Nephron (organoid): Measurements from ENCODE around the gene DSG2.

Source experiments
- H3K27ac Mint-ChIP-seq, 3 experiments: 2 replicates each; pipeline ENCODE4 v1.8.0; 2020; ENCODE audit warnings: mixed read lengths in 3 of 3, mild to moderate bottlenecking in 2 of 3, moderate library complexity in 1 of 3
- H3K27me3 Mint-ChIP-seq: 2 replicates; pipeline ENCODE4 v1.8.0; 2021; ENCODE audit warnings: low read depth, mild to moderate bottlenecking, moderate library complexity, mixed read lengths
- H3K36me3 Mint-ChIP-seq: 2 replicates; pipeline ENCODE4 v1.8.0; 2020; ENCODE audit warnings: low read depth, mixed read lengths
- H3K4me1 Mint-ChIP-seq: 2 replicates; pipeline ENCODE4 v1.8.0; 2020; ENCODE audit warnings: mixed read lengths
- H3K4me3 Mint-ChIP-seq, 3 experiments: 2 replicates each; pipeline ENCODE4 v1.8.0; 2020; ENCODE audit warnings: mild to moderate bottlenecking in 3 of 3, mixed read lengths in 3 of 3, moderate library complexity in 2 of 3
- H3K9me3 Mint-ChIP-seq: 2 replicates; pipeline ENCODE4 v1.8.0; 2020; ENCODE audit warnings: mixed read lengths
- TF ChIP-seq, protein P1 (sequence below), 3 experiments: fragments of 200-600 bp; sonication (generic); IDR thresholded peaks; one replicate each; pipeline ENCODE4 v1.5.0; 2021; ENCODE audit warnings: antibody characterized with exemption in 3 of 3; ENCODE audit not compliant: unreplicated experiment in 3 of 3

DSG2 gene

DNA sequence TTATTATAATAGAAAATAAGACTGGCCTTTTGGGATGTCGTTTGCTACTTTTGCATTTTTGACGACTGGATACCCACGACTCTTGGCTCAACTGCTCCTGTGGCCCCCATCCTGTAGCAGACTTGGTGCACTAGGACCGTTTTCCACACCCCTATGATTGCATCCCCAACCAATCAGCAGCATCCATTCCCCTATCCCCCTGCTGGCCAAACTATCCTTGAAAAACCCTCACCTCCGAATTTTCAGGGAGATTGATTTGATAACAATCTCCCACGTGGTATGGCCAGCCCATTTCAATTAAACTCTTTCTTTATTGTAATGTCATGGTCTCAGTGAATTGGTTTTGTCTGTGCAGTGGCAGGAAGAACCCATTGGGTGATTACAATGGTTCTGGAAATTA, 55.8 kb downstream of the DSG2 start:
- no peaks in the 10 kb centered on the region for H3K27me3 Mint-ChIP-seq
- H3K9me3 Mint-ChIP-seq, result no peaks in the 10 kb centered on the region
- no peaks in the 10 kb centered on the region for H3K4me1 Mint-ChIP-seq
- H3K4me3 Mint-ChIP-seq, result no peak overlapping the region
- TF ChIP-seq, protein P1, sequence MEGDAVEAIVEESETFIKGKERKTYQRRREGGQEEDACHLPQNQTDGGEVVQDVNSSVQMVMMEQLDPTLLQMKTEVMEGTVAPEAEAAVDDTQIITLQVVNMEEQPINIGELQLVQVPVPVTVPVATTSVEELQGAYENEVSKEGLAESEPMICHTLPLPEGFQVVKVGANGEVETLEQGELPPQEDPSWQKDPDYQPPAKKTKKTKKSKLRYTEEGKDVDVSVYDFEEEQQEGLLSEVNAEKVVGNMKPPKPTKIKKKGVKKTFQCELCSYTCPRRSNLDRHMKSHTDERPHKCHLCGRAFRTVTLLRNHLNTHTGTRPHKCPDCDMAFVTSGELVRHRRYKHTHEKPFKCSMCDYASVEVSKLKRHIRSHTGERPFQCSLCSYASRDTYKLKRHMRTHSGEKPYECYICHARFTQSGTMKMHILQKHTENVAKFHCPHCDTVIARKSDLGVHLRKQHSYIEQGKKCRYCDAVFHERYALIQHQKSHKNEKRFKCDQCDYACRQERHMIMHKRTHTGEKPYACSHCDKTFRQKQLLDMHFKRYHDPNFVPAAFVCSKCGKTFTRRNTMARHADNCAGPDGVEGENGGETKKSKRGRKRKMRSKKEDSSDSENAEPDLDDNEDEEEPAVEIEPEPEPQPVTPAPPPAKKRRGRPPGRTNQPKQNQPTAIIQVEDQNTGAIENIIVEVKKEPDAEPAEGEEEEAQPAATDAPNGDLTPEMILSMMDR (IDR thresholded peaks at IDR 0.05; ENCODE audit: unreplicated experiment in 3 of 3), result no peak
- H3K27ac Mint-ChIP-seq, result no peak overlapping the region
- H3K36me3 Mint-ChIP-seq, result no peaks in the 10 kb centered on the region

DNA sequence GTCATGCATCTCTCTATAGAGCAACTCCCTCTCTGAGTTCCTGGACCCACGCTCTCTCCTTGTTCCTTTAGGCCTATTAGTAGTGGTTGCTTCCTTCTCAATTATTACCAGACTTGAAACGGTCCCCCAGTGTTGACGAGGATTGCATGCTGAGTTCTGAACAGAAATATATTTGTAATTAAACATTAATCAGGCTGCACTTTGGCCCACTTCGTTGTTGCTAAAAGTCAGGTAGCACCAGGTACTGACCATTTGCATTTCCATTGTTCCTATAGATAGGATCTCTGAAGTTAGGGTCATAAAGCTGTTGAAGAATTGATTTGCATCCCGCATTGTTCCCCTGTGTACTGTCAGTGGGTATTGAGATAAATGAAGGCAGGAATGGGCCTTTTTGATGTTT, 56.8 kb downstream of the DSG2 start:
- Mint-ChIP-seq H3K27ac (no peak overlapping the region), H3K4me3 (no peak overlapping the region), H3K36me3 (no peaks in the 10 kb centered on the region), H3K9me3 (no peaks in the 10 kb centered on the region), H3K27me3 (no peaks in the 10 kb centered on the region), H3K4me1 (no peaks in the 10 kb centered on the region)
- TF ChIP-seq, protein P1 (IDR thresholded peaks at IDR 0.05; ENCODE audit: unreplicated experiment in 3 of 3), result no peak

DNA sequence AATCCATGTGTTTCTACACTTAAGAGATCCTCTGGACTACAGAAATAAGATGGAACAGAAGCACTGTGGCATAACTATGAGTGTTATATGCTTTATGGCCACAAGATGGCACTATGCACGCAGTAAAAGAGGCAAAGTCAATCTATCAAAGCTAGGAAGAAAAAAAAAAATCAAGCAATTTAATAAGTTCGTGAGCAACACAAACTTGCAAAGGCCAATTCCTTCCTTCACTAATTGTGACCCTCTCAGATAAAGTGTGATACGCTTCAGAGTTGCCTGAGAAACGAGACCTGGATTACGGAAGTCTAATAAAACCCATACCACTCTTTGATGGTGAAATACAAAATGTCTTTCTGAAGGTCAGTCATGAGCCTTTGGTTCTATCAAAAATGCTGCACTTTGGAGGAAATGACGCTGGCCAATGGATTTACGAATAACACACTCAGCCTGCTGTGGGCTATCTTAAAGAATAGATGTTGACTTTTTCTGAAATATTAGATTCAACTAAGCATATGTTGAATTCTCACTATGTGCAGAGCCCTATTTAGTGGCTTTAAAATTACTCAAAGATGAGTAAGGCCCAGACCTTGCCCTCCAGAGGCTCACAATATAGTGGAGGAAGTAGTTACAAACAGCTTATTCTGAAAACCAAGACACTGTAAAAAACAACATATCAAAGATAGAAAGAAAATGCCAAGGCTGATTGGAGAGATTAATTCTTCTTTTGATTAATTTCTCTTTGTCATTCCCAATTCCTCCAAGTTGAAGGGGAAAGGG, 58.2 kb downstream of the DSG2 start:
- Mint-ChIP-seq H3K27ac (peak overlapping the region in 1 of 3 experiments; percentile 18), H3K36me3 (no peaks in the 10 kb centered on the region), H3K4me1 (no peaks in the 10 kb centered on the region), H3K27me3 (no peaks in the 10 kb centered on the region), H3K9me3 (no peaks in the 10 kb centered on the region), H3K4me3 (peak overlapping the region in 2 of 3 experiments; percentile 16 to 20)
- TF ChIP-seq, protein P1 (IDR thresholded peaks at IDR 0.05; ENCODE audit: unreplicated experiment in 3 of 3), result peak; percentile 82 to 92 (median 89)

DNA sequence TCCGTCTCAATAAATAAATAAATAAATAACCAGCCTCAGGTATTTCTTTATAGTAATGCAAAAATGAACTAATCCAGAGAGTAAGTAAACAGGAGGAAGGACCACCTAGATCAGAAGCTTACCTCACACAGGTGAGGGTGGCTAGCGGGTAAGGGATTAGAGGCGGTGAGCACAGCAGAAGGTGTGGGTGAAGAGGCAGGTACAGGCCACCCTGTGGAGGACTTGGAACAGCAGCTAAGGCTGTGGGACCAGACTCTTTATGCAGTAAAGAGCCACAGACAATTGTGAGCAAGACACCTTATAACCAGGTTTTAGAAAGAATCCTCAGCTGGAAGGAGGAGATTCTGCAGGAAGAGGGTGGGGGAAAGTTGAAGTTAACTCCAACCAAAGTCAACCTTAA, 59.5 kb downstream of the DSG2 start:
- H3K4me3 Mint-ChIP-seq, result no peak overlapping the region
- no peaks in the 10 kb centered on the region for H3K9me3 Mint-ChIP-seq
- TF ChIP-seq, protein P1 (IDR thresholded peaks at IDR 0.05; ENCODE audit: unreplicated experiment in 3 of 3), result no peak
- no peaks in the 10 kb centered on the region for H3K36me3 Mint-ChIP-seq
- no peaks in the 10 kb centered on the region for H3K4me1 Mint-ChIP-seq
- no peaks in the 10 kb centered on the region for H3K27me3 Mint-ChIP-seq
- H3K27ac Mint-ChIP-seq, result no peak overlapping the region

DNA sequence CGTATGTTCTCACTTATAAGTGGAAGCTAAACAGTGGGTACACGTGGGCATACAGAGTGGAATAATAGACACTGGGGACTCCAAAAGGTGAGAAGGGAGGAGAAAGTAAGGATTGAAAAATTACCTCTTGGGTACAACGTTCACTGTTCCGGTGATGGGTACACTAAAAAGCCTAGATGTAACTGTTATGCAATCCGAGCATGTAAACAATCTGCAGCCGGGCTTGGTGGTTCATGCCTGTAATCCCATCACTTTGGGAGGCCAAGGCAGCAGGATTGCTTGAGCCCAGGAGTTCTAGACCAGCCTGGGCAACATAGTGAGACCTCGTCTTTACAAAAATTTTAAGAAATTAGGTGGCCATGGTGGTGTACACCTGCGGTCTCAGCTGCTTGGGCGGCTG, 60.6 kb downstream of the DSG2 start:
- Mint-ChIP-seq H3K27me3 (no peaks in the 10 kb centered on the region), H3K4me3 (no peak overlapping the region), H3K27ac (no peak overlapping the region), H3K9me3 (no peaks in the 10 kb centered on the region), H3K36me3 (no peaks in the 10 kb centered on the region), H3K4me1 (no peaks in the 10 kb centered on the region)
- TF ChIP-seq, protein P1 (IDR thresholded peaks at IDR 0.05; ENCODE audit: unreplicated experiment in 3 of 3), result no peak

DNA sequence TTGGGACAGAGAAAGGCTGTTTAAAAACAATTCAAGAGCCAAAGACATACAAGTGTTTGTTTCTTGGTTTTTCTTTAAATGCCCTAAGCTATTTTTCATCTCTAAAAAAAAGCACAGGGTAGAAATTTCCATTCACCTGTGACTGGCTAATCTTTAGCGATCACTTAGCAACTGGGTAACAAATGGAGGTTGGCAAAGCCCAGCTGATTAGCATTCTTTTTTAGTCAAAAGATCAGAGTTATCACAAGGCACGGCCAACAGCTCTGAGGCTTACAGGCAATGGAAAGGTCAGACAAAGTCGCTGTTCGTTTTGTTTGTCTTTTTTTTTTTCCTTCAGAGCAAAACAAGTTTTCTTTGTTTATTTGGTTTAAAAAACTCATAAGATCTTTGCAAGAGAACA, 64.7 kb downstream of the DSG2 start:
- TF ChIP-seq, protein P1 (IDR thresholded peaks at IDR 0.05; ENCODE audit: unreplicated experiment in 3 of 3), result no peak
- Mint-ChIP-seq H3K4me3 (no peak overlapping the region), H3K9me3 (no peaks in the 10 kb centered on the region), H3K36me3 (no peaks in the 10 kb centered on the region), H3K27me3 (peaks cover 4% of the 10 kb centered on the region), H3K27ac (no peak overlapping the region), H3K4me1 (no peaks in the 10 kb centered on the region)
